ENCODE data around the gene RPL9. TPM values are rescaled to one million over a fixed set of nuclear protein-coding genes. Genes with fewer than 3 reads are reported as not detected.

RPL9 gene
- total and polyA plus RNA-seq, 2 of the 13 experiments (the other 11 are each of a cell fraction or from before 2014, with no cell fraction given) = 993 to 2,148 TPM

DNA sequence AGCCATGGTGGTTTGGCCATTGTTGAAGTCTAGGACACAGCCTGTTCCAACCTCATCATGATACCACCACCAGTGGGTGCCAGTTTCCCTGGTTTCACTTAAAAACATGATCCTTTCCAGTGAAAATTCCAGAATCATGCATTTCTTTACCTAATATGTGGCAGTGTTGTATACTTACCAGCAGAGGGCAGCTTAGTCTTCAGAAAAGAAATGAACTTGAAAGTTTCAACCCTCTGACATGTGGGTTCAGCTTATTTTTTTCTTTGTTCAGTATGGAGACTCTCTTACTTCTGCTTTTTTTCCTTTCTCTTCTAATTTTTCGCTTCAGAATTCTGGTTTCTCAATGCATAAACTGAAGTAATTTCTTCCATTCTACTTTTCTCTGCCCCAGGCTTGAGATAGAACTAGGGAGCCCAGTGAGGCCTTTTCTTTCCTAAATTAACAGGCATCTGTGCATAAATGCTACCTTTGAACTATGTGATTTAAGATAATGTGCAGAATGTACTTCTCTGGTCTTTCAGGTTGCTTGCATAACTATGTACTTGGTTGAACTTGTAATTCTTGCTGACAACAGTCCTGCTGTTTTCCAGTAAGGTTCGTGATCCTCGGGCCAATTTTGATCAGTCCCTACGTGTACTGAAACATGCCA is 10.8 kb upstream of the RPL9 start (continued):
- TF ChIP-seq, protein P1, sequence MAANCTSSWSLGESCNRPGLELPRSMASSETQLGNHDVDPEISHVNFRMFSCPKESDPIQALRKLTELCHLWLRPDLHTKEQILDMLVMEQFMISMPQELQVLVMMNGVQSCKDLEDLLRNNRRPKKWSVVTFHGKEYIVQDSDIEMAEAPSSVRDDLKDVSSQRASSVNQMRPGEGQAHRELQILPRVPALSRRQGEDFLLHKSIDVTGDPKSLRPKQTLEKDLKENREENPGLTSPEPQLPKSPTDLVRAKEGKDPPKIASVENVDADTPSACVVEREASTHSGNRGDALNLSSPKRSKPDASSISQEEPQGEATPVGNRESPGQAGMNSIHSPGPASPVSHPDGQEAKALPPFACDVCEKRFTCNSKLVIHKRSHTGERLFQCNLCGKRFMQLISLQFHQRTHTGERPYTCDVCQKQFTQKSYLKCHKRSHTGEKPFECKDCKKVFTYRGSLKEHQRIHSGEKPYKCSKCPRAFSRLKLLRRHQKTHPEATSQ (CRISPR knock-in tag; IDR thresholded peaks at IDR 0.05; ENCODE audit: borderline replicate concordance) = no peak
- TF ChIP-seq, protein P2, sequence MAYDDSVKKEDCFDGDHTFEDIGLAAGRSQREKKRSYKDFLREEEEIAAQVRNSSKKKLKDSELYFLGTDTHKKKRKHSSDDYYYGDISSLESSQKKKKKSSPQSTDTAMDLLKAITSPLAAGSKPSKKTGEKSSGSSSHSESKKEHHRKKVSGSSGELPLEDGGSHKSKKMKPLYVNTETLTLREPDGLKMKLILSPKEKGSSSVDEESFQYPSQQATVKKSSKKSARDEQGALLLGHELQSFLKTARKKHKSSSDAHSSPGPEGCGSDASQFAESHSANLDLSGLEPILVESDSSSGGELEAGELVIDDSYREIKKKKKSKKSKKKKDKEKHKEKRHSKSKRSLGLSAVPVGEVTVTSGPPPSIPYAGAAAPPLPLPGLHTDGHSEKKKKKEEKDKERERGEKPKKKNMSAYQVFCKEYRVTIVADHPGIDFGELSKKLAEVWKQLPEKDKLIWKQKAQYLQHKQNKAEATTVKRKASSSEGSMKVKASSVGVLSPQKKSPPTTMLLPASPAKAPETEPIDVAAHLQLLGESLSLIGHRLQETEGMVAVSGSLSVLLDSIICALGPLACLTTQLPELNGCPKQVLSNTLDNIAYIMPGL (CRISPR knock-in tag; IDR thresholded peaks at IDR 0.05; ENCODE audit: borderline replicate concordance in 1 of 2, low read depth in 1 of 2) = peak; percentile 73 to 87
- peak; percentile 52; the same call in 1 of the 2 replicates for TF ChIP-seq SAP130 (CRISPR knock-in tag; IDR thresholded peaks at IDR 0.05; ENCODE audit: low read depth)
- no peak for TF ChIP-seq AKAP8 (CRISPR knock-in tag; IDR thresholded peaks at IDR 0.05)
- no peak for TF ChIP-seq FIP1L1 (IDR thresholded peaks at IDR 0.05; ENCODE audit: borderline replicate concordance, insufficient read depth, low read depth, low read length)
- no peak; the same call in 1 of the 2 replicates for TF ChIP-seq BCL6 (CRISPR knock-in tag; IDR thresholded peaks at IDR 0.05)
- no peak for TF ChIP-seq ZNF703 (CRISPR knock-in tag; IDR thresholded peaks at IDR 0.05; ENCODE audit: borderline replicate concordance)
- no peak for TF ChIP-seq MLLT10 (CRISPR knock-in tag; IDR thresholded peaks at IDR 0.05)
- no peak for TF ChIP-seq SPEN (CRISPR knock-in tag; IDR thresholded peaks at IDR 0.05; ENCODE audit: low read depth)
- TF ChIP-seq HIVEP1 (CRISPR knock-in tag; IDR thresholded peaks at IDR 0.05) = no peak
- TF ChIP-seq, protein P3, sequence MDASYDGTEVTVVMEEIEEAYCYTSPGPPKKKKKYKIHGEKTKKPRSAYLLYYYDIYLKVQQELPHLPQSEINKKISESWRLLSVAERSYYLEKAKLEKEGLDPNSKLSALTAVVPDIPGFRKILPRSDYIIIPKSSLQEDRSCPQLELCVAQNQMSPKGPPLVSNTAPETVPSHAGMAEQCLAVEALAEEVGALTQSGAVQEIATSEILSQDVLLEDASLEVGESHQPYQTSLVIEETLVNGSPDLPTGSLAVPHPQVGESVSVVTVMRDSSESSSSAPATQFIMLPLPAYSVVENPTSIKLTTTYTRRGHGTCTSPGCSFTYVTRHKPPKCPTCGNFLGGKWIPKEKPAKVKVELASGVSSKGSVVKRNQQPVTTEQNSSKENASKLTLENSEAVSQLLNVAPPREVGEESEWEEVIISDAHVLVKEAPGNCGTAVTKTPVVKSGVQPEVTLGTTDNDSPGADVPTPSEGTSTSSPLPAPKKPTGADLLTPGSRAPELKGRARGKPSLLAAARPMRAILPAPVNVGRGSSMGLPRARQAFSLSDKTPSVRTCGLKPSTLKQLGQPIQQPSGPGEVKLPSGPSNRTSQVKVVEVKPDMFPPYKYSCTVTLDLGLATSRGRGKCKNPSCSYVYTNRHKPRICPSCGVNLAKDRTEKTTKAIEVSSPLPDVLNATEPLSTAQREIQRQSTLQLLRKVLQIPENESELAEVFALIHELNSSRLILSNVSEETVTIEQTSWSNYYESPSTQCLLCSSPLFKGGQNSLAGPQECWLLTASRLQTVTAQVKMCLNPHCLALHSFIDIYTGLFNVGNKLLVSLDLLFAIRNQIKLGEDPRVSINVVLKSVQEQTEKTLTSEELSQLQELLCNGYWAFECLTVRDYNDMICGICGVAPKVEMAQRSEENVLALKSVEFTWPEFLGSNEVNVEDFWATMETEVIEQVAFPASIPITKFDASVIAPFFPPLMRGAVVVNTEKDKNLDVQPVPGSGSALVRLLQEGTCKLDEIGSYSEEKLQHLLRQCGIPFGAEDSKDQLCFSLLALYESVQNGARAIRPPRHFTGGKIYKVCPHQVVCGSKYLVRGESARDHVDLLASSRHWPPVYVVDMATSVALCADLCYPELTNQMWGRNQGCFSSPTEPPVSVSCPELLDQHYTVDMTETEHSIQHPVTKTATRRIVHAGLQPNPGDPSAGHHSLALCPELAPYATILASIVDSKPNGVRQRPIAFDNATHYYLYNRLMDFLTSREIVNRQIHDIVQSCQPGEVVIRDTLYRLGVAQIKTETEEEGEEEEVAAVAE (CRISPR knock-in tag; IDR thresholded peaks at IDR 0.05; ENCODE audit: borderline replicate concordance) = no peak
- TF ChIP-seq, protein P4, sequence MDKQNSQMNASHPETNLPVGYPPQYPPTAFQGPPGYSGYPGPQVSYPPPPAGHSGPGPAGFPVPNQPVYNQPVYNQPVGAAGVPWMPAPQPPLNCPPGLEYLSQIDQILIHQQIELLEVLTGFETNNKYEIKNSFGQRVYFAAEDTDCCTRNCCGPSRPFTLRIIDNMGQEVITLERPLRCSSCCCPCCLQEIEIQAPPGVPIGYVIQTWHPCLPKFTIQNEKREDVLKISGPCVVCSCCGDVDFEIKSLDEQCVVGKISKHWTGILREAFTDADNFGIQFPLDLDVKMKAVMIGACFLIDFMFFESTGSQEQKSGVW (CRISPR knock-in tag; IDR thresholded peaks at IDR 0.05; ENCODE audit: borderline replicate concordance) = no peak
- TF ChIP-seq, protein P5, sequence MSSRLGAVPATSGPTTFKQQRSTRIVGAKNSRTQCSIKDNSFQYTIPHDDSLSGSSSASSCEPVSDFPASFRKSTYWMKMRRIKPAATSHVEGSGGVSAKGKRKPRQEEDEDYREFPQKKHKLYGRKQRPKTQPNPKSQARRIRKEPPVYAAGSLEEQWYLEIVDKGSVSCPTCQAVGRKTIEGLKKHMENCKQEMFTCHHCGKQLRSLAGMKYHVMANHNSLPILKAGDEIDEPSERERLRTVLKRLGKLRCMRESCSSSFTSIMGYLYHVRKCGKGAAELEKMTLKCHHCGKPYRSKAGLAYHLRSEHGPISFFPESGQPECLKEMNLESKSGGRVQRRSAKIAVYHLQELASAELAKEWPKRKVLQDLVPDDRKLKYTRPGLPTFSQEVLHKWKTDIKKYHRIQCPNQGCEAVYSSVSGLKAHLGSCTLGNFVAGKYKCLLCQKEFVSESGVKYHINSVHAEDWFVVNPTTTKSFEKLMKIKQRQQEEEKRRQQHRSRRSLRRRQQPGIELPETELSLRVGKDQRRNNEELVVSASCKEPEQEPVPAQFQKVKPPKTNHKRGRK (CRISPR knock-in tag; IDR thresholded peaks at IDR 0.05) = no peak
- TF ChIP-seq, protein P6, sequence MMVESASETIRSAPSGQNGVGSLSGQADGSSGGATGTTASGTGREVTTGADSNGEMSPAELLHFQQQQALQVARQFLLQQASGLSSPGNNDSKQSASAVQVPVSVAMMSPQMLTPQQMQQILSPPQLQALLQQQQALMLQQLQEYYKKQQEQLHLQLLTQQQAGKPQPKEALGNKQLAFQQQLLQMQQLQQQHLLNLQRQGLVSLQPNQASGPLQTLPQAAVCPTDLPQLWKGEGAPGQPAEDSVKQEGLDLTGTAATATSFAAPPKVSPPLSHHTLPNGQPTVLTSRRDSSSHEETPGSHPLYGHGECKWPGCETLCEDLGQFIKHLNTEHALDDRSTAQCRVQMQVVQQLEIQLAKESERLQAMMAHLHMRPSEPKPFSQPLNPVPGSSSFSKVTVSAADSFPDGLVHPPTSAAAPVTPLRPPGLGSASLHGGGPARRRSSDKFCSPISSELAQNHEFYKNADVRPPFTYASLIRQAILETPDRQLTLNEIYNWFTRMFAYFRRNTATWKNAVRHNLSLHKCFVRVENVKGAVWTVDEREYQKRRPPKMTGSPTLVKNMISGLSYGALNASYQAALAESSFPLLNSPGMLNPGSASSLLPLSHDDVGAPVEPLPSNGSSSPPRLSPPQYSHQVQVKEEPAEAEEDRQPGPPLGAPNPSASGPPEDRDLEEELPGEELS (CRISPR knock-in tag; IDR thresholded peaks at IDR 0.05) = 0 out of 2 replicates have a peak, but pooled peaks have one; percentile 17
- no peak for TF ChIP-seq ADNP (CRISPR knock-in tag; IDR thresholded peaks at IDR 0.05)

All from HepG2 (cell line).